Vagina (tissue), 2 donors: Measurements from ENCODE around the gene ALDH3B2.

ENCODE experiments used
- POLR2A ChIP-seq, 2 donors: fragments of 450-650 bp; IDR thresholded peaks; one replicate each; pipeline ENCODE4 v1.6.1; 2017; ENCODE audit warnings: antibody characterized with exemption in 2 of 2, mild to moderate bottlenecking in 2 of 2, moderate library complexity in 2 of 2
- TF ChIP-seq, protein P1 (sequence below), 3 experiments: fragments of 450-650 bp in 2 of 3; fragments of 200-600 bp in 1 of 3; sonication (generic) in 1 of 3; IDR thresholded peaks; one replicate each; pipeline ENCODE4 v1.5.1; 2017 to 2019; ENCODE audit warnings: antibody characterized with exemption in 3 of 3, mild to moderate bottlenecking in 2 of 3, moderate library complexity in 2 of 3

GRCh38 chr11:67680696-67681470 is 6.5 kb upstream of the ALDH3B2 start:
- TF ChIP-seq POLR2A (IDR thresholded peaks at IDR 0.05), result no peak
- TF ChIP-seq, protein P1, sequence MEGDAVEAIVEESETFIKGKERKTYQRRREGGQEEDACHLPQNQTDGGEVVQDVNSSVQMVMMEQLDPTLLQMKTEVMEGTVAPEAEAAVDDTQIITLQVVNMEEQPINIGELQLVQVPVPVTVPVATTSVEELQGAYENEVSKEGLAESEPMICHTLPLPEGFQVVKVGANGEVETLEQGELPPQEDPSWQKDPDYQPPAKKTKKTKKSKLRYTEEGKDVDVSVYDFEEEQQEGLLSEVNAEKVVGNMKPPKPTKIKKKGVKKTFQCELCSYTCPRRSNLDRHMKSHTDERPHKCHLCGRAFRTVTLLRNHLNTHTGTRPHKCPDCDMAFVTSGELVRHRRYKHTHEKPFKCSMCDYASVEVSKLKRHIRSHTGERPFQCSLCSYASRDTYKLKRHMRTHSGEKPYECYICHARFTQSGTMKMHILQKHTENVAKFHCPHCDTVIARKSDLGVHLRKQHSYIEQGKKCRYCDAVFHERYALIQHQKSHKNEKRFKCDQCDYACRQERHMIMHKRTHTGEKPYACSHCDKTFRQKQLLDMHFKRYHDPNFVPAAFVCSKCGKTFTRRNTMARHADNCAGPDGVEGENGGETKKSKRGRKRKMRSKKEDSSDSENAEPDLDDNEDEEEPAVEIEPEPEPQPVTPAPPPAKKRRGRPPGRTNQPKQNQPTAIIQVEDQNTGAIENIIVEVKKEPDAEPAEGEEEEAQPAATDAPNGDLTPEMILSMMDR (IDR thresholded peaks at IDR 0.05), result no peak
